ENCODE results near the gene CLP1. TPM values are rescaled to one million over a fixed set of nuclear protein-coding genes. Genes with fewer than 3 reads are reported as not detected.

CLP1 gene
- total RNA-seq, 1 donor from 2014 or later, result 20.7 TPM

GRCh38 chr11:57667736-57668433 is 10.3 kb downstream of the CLP1 start, which contains the start of gene ZDHHC5:
Gene ZDHHC5, plus strand, starts transcription at chr11:57668114. Its CDS starts 4,977 bp downstream, at chr11:57673091.
- Mint-ChIP-seq H3K36me3 (peaks cover 7% of the 10 kb centered on the region), H3K4me1 (ENCODE audit: unreplicated experiment) (peaks cover 15% of the 10 kb centered on the region), H3K4me3 (peak within 1 kb of the TSS; percentile 96), H3K9me3 (no peaks in the 10 kb centered on the region), H3K27ac (peak within 1 kb of the TSS; percentile 100), H3K27me3 (no peaks in the 10 kb centered on the region)
- peak; percentile 100 for DNase-seq (ENCODE audit: extremely low spot score, unreplicated experiment)
- peak; percentile 64 for TF ChIP-seq CTCF (conservative IDR thresholded peaks at IDR 0.05)

GRCh38 chr11:57668434-57668782 is 10.8 kb downstream of the CLP1 start:
- no peaks in the 10 kb centered on the region for H3K27me3 Mint-ChIP-seq
- no peak for TF ChIP-seq CTCF (conservative IDR thresholded peaks at IDR 0.05)
- no peaks in the 10 kb centered on the region for H3K9me3 Mint-ChIP-seq
- no peak for DNase-seq (ENCODE audit: extremely low spot score, unreplicated experiment)
- H3K4me1 Mint-ChIP-seq (ENCODE audit: unreplicated experiment), result peaks cover 19% of the 10 kb centered on the region
- peaks cover 11% of the 10 kb centered on the region for H3K36me3 Mint-ChIP-seq
- peak overlapping the region; percentile 96 for H3K4me3 Mint-ChIP-seq
- H3K27ac Mint-ChIP-seq, result peak overlapping the region; percentile 100

- no peaks in the 10 kb centered on the region for H3K9me3 Mint-ChIP-seq
- H3K4me1 Mint-ChIP-seq (ENCODE audit: unreplicated experiment), result peaks cover 29% of the 10 kb centered on the region
- H3K27me3 Mint-ChIP-seq, result no peaks in the 10 kb centered on the region
- no peak for TF ChIP-seq CTCF (conservative IDR thresholded peaks at IDR 0.05)
- H3K4me3 Mint-ChIP-seq, result peak overlapping the region; percentile 4
- no peak for DNase-seq (ENCODE audit: extremely low spot score, unreplicated experiment)
- peaks cover 30% of the 10 kb centered on the region for H3K36me3 Mint-ChIP-seq
- peak overlapping the region; percentile 54 for H3K27ac Mint-ChIP-seq
These were observed 16.7 kb downstream of the CLP1 start for GRCh38 chr11:57674251-57674650.

- no peak for DNase-seq (ENCODE audit: extremely low spot score, unreplicated experiment)
- H3K4me1 Mint-ChIP-seq (ENCODE audit: unreplicated experiment), result peaks cover 25% of the 10 kb centered on the region
- TF ChIP-seq CTCF (conservative IDR thresholded peaks at IDR 0.05), result no peak
- H3K36me3 Mint-ChIP-seq, result peaks cover 31% of the 10 kb centered on the region
- H3K27me3 Mint-ChIP-seq, result no peaks in the 10 kb centered on the region
- H3K9me3 Mint-ChIP-seq, result no peaks in the 10 kb centered on the region
- H3K27ac Mint-ChIP-seq, result peak overlapping the region; percentile 54
- peak overlapping the region; percentile 51 for H3K4me3 Mint-ChIP-seq
These were observed 17.8 kb downstream of the CLP1 start for GRCh38 chr11:57675176-57675941.

GRCh38 chr11:57679396-57679795 is 21.8 kb downstream of the CLP1 start:
- H3K9me3 Mint-ChIP-seq, result no peaks in the 10 kb centered on the region
- no peak for DNase-seq (ENCODE audit: extremely low spot score, unreplicated experiment)
- no peaks in the 10 kb centered on the region for H3K27me3 Mint-ChIP-seq
- H3K36me3 Mint-ChIP-seq, result peaks cover 31% of the 10 kb centered on the region
- H3K27ac Mint-ChIP-seq, result peak overlapping the region; percentile 92
- no peak for TF ChIP-seq CTCF (conservative IDR thresholded peaks at IDR 0.05)
- peaks cover 12% of the 10 kb centered on the region for H3K4me1 Mint-ChIP-seq (ENCODE audit: unreplicated experiment)
- no peak overlapping the region for H3K4me3 Mint-ChIP-seq
